Measurements from ENCODE around the gene ATP5F1D.

Gene ATP5F1D

DNA sequence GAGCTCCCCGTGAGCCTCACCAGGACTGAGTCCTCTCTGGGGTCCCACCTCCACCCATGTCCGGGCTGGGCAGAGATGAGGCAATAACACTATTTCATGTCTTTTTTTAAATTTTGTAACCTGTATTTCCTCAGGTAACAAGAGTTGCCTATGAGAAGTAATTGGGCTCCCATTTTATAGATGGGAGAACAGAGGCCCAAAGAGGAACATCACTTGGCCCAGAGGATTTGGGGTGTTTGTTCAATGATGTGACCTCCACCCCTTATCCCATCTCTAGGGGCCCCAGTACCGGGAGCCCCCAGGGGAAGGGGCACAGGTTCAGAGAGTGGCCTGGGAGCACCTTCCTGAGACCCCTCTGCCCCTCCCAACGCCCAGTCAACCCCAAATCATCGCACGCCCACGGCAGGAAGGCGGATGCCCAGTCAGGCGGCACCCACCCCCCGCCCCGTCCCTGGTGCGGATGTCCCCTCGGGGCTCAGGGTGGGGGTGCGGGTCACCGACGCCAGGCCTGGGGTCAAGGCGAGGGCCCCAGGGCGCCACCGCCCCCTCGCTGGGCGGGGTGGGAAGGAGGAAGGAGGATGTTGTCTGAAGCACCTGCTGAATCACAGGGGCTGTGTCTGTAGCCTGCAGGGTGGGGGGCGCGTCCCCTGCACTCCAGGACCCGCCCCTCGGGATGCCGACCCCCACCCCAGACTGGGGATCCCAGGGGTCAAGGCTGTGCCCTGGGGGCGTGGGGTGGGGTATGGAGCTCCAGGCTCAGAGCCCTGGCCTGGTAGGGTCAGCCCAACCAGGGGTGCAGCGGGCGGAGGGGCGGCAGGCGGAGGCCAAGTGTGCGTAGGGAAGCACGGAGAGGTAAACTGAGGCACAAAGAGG is 18.6 kb downstream of the ATP5F1D start:
- DNase-seq (ENCODE audit: low read depth) = no peak
- TF ChIP-seq, protein P1, sequence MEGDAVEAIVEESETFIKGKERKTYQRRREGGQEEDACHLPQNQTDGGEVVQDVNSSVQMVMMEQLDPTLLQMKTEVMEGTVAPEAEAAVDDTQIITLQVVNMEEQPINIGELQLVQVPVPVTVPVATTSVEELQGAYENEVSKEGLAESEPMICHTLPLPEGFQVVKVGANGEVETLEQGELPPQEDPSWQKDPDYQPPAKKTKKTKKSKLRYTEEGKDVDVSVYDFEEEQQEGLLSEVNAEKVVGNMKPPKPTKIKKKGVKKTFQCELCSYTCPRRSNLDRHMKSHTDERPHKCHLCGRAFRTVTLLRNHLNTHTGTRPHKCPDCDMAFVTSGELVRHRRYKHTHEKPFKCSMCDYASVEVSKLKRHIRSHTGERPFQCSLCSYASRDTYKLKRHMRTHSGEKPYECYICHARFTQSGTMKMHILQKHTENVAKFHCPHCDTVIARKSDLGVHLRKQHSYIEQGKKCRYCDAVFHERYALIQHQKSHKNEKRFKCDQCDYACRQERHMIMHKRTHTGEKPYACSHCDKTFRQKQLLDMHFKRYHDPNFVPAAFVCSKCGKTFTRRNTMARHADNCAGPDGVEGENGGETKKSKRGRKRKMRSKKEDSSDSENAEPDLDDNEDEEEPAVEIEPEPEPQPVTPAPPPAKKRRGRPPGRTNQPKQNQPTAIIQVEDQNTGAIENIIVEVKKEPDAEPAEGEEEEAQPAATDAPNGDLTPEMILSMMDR (conservative IDR thresholded peaks at IDR 0.05; ENCODE audit: low read depth, low read length) = no peak
- peak overlapping the region; percentile 48 for H3K4me3 ChIP-seq (ENCODE audit: low read depth, low read length)

DNA sequence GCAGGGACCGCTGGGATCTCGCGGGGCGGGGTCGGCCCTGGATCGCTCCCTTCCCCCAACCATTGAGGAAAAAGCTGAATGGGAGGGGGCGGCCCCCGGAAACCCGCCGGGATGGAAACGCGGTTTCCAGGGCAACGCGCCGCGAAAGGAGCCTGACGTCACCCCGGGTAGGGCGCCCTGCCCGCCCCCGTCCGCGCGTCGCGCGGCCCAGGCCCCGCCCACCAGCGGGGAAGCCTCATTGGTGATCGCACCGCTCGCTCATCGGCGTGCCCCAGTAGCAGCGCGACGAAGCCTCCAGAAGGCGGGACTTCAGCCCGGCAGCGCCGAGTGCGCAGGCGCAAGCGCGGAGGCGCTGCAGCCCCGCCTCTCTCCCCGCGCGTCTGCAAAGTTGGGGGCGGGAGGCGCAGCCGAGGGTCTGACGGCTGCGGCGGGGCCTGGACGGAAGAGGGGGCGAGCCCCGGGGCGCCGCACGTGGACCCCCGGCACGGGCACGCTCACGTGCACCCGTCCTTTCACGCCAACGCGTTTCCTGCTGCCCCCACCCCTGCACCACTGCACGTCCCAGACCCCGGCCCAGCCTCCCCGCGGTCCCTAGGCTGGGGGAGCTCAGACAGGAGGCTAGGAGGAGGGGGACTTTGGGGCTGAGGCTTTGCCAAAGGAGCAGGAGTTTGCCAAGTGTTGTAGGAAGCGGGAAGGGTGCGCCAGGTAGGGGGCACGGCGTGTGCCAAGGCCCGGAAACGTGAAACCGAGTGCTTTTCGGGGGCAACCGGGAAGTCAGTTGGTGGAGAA is 19.4 kb downstream of the ATP5F1D start:
- peak overlapping the region; percentile 69 for H3K4me3 ChIP-seq (ENCODE audit: low read depth, low read length)
- DNase-seq (ENCODE audit: low read depth) = peak; percentile 98
- TF ChIP-seq, protein P1 (conservative IDR thresholded peaks at IDR 0.05; ENCODE audit: low read depth, low read length) = no peak

DNA sequence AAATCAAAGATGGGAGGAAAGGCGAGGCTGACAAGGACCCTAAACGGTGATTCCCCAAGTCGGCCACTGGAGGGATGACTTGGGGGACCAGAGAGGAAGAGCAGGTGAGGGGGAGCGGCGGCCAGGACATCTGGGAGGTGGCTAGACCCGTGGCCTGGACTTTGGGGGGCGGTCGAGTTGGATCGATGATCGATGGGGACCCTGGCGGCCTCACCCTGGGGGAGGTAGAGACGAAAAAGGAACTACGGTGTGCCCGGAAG is 19.9 kb downstream of the ATP5F1D start:
- DNase-seq (ENCODE audit: low read depth) = no peak
- peak overlapping the region; percentile 69 for H3K4me3 ChIP-seq (ENCODE audit: low read depth, low read length)
- TF ChIP-seq, protein P1 (conservative IDR thresholded peaks at IDR 0.05; ENCODE audit: low read depth, low read length) = peak; percentile 14

DNA sequence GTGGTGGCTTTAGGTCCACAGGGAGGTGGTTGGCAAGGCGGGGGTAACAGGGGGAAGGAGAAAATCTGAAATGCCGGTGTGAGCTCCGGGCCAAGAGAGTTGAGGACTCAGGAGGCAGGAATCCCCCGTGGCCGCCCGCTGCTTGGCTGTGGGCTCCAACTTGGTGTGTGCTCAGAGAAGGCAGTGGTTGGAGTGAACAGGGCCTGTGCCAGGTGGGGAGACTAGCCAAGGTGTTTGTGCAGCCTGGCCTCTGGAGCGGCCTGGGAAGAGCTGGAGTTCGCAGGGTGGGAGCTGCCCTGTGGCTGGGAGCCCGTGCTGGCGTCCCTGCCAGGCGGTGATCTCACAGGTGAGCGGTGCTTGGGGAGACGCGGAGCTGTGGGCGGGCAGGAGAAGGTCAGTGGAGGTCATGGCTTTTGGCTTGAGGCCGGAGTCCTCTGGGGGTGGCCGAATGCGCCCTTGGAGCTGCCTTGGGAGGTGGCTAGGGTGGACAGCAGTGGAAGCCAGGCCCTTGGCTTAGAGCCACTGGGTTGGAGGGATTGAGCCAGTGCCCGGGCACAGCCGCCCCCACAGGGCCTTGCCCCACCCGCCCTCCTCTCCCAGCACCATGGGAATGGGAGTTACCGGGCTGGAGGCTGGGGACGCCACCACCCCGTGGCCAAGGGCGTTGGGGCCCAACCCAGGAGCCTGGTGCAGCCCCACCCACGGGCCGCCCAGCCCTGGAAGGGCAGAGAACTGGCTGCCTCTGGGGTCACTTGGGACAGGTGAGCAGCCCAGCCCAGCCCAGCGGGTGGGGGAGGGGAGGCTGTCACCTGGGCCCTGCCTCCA is 20.5 kb downstream of the ATP5F1D start:
- peak overlapping the region; percentile 69 for H3K4me3 ChIP-seq (ENCODE audit: low read depth, low read length)
- no peak for DNase-seq (ENCODE audit: low read depth)
- TF ChIP-seq, protein P1 (conservative IDR thresholded peaks at IDR 0.05; ENCODE audit: low read depth, low read length) = no peak

DNA sequence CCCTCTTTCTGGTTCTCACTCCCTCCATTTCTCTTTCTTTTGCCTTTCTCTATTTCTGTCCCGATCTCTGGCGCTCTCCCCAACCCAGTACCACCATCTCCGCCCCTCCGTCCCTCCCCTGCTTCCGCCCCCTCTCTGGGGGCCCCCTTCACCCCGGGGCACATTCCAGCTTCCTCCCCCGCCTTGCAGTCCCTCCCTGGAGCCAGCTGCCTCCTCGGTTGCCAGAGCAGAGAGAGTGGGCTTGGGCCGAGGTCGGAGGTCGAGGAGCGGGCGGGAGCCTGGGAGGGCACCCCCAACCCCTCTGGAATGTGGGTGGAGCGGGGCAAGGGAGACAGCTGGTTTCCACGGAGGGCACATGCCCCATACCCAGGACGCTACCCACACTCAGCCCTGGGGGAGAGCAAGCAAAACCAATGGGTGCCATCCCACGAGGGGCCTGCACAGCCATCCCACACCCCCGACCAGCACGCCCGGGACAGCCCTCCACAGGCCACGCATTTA is 21.1 kb downstream of the ATP5F1D start:
- DNase-seq (ENCODE audit: low read depth) = no peak
- no peak overlapping the region for H3K4me3 ChIP-seq (ENCODE audit: low read depth, low read length)
- TF ChIP-seq, protein P1 (conservative IDR thresholded peaks at IDR 0.05; ENCODE audit: low read depth, low read length) = no peak

DNA sequence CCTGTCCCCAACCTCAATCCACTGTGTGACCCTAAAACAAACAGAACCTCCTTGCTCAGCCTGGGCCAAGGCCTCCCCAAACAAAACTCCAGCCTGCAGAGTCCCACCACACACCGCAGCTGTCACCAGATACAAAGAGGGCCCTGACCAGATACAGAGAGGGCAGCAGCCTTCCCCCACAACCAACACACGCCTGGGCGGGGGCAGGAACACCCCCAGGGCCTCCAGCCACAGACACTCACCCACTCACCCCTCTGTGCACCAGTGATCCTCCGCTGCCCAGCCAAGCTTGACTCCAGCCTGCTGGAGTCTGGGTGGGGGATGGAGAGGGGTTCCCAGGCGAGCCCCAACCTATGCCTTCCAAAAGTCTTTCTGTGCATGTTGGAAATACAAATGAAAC is 21.6 kb downstream of the ATP5F1D start:
- no peak for DNase-seq (ENCODE audit: low read depth)
- no peak overlapping the region for H3K4me3 ChIP-seq (ENCODE audit: low read depth, low read length)
- TF ChIP-seq, protein P1 (conservative IDR thresholded peaks at IDR 0.05; ENCODE audit: low read depth, low read length) = no peak
